HFF-Myc (cell line): ENCODE results near the gene GRAMD2B.
"Not testable (repeated sequence)": the region's sequence is repeated elsewhere in the genome, so short reads cannot be mapped to it uniquely, and the experiment has no call there.

ENCODE experiments used
- DNase-seq: peaks from one replicate; pipeline ENCODE4 v3.0.0-alpha.2; 2011; ENCODE audit warnings: low read depth; ENCODE audit errors: extremely low read depth
- H3K4me3 ChIP-seq: replicated peaks from 2 replicates; pipeline ENCODE4 v1.5.1; 2011; ENCODE audit warnings: low read depth, mild to moderate bottlenecking, control low read depth, low read length
- TF ChIP-seq, protein P1 (sequence below): IDR thresholded peaks from 2 replicates; pipeline ENCODE4 v1.5.1; 2012; ENCODE audit warnings: mild to moderate bottlenecking, low read depth, low read length, control low read depth; ENCODE audit errors: missing control alignments

GRAMD2B gene

DNA sequence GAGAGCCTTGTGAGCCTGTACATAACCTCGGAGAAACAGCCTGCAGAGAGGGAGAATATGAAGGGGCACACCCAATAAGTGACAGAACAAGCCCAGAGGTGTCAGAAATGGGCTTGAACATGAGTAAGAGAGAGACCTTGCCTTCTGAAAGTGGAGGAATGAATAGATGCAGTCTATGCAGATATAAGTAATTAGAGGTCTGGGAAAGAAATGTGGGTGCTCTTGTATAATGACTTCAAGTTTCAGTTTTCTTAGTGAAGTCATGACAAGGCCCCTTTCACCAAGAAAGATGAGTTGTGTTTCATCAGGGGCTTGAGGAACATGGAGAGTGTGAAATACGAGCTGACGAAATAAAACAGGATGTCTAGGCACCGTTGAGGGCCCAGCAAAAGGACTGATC is 15.1 kb downstream of the GRAMD2B start:
- no peak for DNase-seq
- H3K4me3 ChIP-seq: no peak overlapping the region
- TF ChIP-seq, protein P1, sequence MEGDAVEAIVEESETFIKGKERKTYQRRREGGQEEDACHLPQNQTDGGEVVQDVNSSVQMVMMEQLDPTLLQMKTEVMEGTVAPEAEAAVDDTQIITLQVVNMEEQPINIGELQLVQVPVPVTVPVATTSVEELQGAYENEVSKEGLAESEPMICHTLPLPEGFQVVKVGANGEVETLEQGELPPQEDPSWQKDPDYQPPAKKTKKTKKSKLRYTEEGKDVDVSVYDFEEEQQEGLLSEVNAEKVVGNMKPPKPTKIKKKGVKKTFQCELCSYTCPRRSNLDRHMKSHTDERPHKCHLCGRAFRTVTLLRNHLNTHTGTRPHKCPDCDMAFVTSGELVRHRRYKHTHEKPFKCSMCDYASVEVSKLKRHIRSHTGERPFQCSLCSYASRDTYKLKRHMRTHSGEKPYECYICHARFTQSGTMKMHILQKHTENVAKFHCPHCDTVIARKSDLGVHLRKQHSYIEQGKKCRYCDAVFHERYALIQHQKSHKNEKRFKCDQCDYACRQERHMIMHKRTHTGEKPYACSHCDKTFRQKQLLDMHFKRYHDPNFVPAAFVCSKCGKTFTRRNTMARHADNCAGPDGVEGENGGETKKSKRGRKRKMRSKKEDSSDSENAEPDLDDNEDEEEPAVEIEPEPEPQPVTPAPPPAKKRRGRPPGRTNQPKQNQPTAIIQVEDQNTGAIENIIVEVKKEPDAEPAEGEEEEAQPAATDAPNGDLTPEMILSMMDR: no peak

GRCh38 chr5:126438868-126439267 is 15.7 kb downstream of the GRAMD2B start:
- TF ChIP-seq, protein P1: no peak
- DNase-seq: no peak

GRCh38 chr5:126439724-126440123 is 16.5 kb downstream of the GRAMD2B start:
- DNase-seq, H3K4me3 ChIP-seq: not testable (repeated sequence)

More at GRCh38 chr5:126438868-126439267, 15.7 kb downstream of the GRAMD2B start:
- H3K4me3 ChIP-seq: no peak overlapping the region

DNA sequence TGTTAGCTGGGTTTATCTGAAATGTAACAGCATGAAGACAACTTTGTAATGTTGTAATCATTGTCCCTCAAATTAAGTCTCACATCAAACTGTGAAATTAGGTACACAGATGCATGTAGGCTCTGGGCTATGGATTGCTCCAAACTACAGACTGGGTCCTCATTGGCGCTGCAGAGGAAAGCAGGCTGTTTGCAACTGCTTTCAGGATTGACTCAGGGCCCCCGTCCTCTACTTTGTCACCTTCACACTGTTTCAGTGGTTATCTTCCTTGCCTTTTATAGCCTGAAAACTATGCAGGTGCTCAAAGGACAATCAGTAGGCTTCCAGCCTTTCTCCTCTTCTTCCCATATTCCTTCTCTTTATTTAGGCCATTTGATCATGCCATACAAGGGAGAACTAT is 18.0 kb downstream of the GRAMD2B start:
- TF ChIP-seq, protein P1: no peak
- no peak for DNase-seq
- no peak overlapping the region for H3K4me3 ChIP-seq

- TF ChIP-seq, protein P1: no peak
- DNase-seq: no peak
- no peak overlapping the region for H3K4me3 ChIP-seq
Observed at GRCh38 chr5:126443374-126443851, 20.2 kb downstream of the GRAMD2B start.

DNA sequence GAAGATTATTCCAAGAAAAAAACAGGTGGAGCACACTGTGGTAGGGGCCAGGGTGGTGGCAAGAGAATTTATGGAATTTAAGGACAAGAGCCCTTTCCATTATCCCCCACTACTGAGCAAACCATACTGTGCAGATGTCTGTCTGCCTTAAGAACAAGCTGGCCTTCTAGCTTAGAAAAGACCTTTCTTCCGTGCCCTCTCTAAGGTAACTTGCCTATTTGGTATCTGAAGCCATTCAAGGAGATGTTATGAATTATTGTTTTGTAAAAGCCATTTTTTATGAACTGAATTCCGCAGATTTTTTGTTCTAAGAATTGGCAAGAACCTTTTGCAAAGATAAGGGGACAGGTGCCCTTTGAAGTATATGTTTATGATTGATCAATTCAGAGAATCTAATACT is 20.9 kb downstream of the GRAMD2B start:
- TF ChIP-seq, protein P1: no peak
- DNase-seq: no peak
- no peak overlapping the region for H3K4me3 ChIP-seq

DNA sequence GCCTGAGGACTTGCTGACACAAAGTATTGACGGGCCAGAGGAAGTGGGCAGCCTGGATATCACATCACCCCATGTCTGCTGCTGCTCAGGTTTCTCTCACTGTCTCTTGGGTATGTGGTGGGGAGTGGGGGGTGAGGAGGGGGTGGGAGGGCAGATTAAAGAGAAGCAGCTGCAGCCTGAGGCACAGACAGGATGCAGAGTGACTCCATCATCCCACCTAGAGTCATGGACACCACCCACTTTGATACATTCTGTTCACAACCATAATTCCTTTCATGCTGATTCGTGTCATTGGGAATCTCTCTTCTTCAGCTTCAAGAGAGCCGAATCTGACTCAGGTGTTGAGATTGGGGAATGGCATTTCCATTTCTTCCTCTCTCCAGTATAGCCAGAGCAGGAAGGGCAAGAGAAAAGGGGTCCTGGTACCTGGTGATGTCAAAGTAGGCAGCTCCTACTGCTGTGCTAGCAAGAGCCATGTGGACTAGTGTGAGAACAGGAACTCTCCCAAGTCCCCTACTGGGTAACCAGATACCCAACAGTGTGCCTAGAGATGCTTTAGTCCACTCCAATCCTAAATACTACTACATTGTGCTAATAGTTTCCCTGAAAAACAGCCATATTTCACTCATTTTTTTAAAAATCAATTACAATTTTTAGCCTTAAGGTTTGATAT is 22.4 kb downstream of the GRAMD2B start:
- TF ChIP-seq, protein P1: no peak
- no peak overlapping the region for H3K4me3 ChIP-seq
- no peak for DNase-seq
